H7 (cell line): ENCODE data around the gene RUFY4. TPM values are rescaled to one million over a fixed set of nuclear protein-coding genes. Genes with fewer than 3 reads are reported as not detected.
"Not testable (repeated sequence)": the region's sequence is repeated elsewhere in the genome, so short reads cannot be mapped to it uniquely, and the experiment has no call there.

Source experiments
- DNase-seq: peaks from one replicate; pipeline ENCODE4 v3.0.0; 2012
- H3K27me3 ChIP-seq: 2 replicates; pipeline ENCODE4 v1.6.0; 2011; ENCODE audit warnings: mild to moderate bottlenecking, low read length; ENCODE audit not compliant: control insufficient read depth, insufficient read depth
- H3K36me3 ChIP-seq: replicated peaks from 2 replicates; pipeline ENCODE4 v1.5.1; 2011; ENCODE audit warnings: low read length; ENCODE audit not compliant: control insufficient read depth, insufficient read depth
- H3K4me3 ChIP-seq: 2 replicates; pipeline ENCODE4 v1.5.1; 2011; ENCODE audit warnings: low read depth, mild to moderate bottlenecking, control low read depth, low read length, moderate library complexity; ENCODE audit not compliant: insufficient read depth
- total RNA-seq: library from RNA; depleted of rRNA; stranded (reverse); fragments of >200 nt; shearing (Covaris generic); gene quantifications from 2 replicates; pipeline ENCODE4 v1.2.3, GENCODE V29; 2014

RUFY4 gene
- total RNA-seq, 1 experiment from 2014 or later, result not detected

- DNase-seq, result no peak
- H3K4me3 ChIP-seq, result no peak overlapping the region
- H3K27me3 ChIP-seq, result peaks cover 25% of the 10 kb centered on the region
- no peaks in the 10 kb centered on the region for H3K36me3 ChIP-seq
These were observed 33.5 kb upstream of the RUFY4 start for GRCh38 chr2:218035463-218036100.

- DNase-seq, result no peak
- Histone ChIP-seq H3K27me3 (peaks cover 25% of the 10 kb centered on the region), H3K4me3 (no peak overlapping the region)
These were observed 32.7 kb upstream of the RUFY4 start for GRCh38 chr2:218036371-218036770.

GRCh38 chr2:218039171-218039570 lies 29.9 kb upstream of the RUFY4 start:
- H3K36me3 ChIP-seq, result no peaks in the 10 kb centered on the region
- H3K4me3 ChIP-seq, result no peak overlapping the region
- no peak for DNase-seq
- H3K27me3 ChIP-seq, result peaks cover 5% of the 10 kb centered on the region

More at GRCh38 chr2:218036371-218036770, 32.7 kb upstream of the RUFY4 start:
- H3K36me3 ChIP-seq, result no peaks in the 10 kb centered on the region

GRCh38 chr2:218040883-218041282 lies 28.2 kb upstream of the RUFY4 start:
- H3K27me3 ChIP-seq, result no peaks in the 10 kb centered on the region; the same call in 1 of the 2 replicates
- no peak overlapping the region for H3K4me3 ChIP-seq
- no peak for DNase-seq
- no peaks in the 10 kb centered on the region for H3K36me3 ChIP-seq

GRCh38 chr2:218041302-218042168 lies 27.5 kb upstream of the RUFY4 start:
- no peaks in the 10 kb centered on the region for H3K36me3 ChIP-seq
- no peak for DNase-seq
- H3K27me3 ChIP-seq, result no peaks in the 10 kb centered on the region
- no peak overlapping the region for H3K4me3 ChIP-seq

- H3K36me3 ChIP-seq, result no peaks in the 10 kb centered on the region
- no peak for DNase-seq
- H3K27me3 ChIP-seq, result no peaks in the 10 kb centered on the region
- H3K4me3 ChIP-seq, result no peak overlapping the region
These were observed 26.0 kb upstream of the RUFY4 start for GRCh38 chr2:218043100-218043499.

GRCh38 chr2:218043701-218044109 lies 25.3 kb upstream of the RUFY4 start:
- H3K4me3 ChIP-seq, result no peak overlapping the region
- H3K27me3 ChIP-seq, result no peaks in the 10 kb centered on the region
- no peak for DNase-seq
- no peaks in the 10 kb centered on the region for H3K36me3 ChIP-seq

GRCh38 chr2:218044599-218044998 lies 24.5 kb upstream of the RUFY4 start:
- H3K4me3 ChIP-seq, DNase-seq, H3K27me3 ChIP-seq: not testable (repeated sequence)

GRCh38 chr2:218046238-218046637 lies 22.8 kb upstream of the RUFY4 start:
- H3K4me3 ChIP-seq, result no peak overlapping the region

More at GRCh38 chr2:218044599-218044998, 24.5 kb upstream of the RUFY4 start:
- not testable (repeated sequence) for H3K36me3 ChIP-seq

GRCh38 chr2:218047536-218048225 lies 21.4 kb upstream of the RUFY4 start:
- Histone ChIP-seq H3K36me3 (no peaks in the 10 kb centered on the region), H3K27me3 (no peaks in the 10 kb centered on the region), H3K4me3 (no peak overlapping the region)
- DNase-seq, result no peak

More at GRCh38 chr2:218046238-218046637, 22.8 kb upstream of the RUFY4 start:
- H3K27me3 ChIP-seq, result no peaks in the 10 kb centered on the region
- no peaks in the 10 kb centered on the region for H3K36me3 ChIP-seq
- no peak for DNase-seq

- DNase-seq, result no peak
- Histone ChIP-seq H3K27me3 (no peaks in the 10 kb centered on the region), H3K36me3 (no peaks in the 10 kb centered on the region), H3K4me3 (no peak overlapping the region)
These were observed 17.1 kb upstream of the RUFY4 start for GRCh38 chr2:218051903-218052302.

GRCh38 chr2:218059289-218059688 lies 9.8 kb upstream of the RUFY4 start:
- peaks cover 2% of the 10 kb centered on the region; the same call in 1 of the 2 replicates for H3K27me3 ChIP-seq
- H3K4me3 ChIP-seq, result no peak overlapping the region
- no peaks in the 10 kb centered on the region for H3K36me3 ChIP-seq

GRCh38 chr2:218060118-218060517 lies 8.9 kb upstream of the RUFY4 start:
- DNase-seq, result no peak
- H3K4me3 ChIP-seq, result no peak overlapping the region
- H3K27me3 ChIP-seq, result peaks cover 2% of the 10 kb centered on the region; the same call in 1 of the 2 replicates
- H3K36me3 ChIP-seq, result no peaks in the 10 kb centered on the region

More at GRCh38 chr2:218059289-218059688, 9.8 kb upstream of the RUFY4 start:
- no peak for DNase-seq

GRCh38 chr2:218060950-218061660 lies 7.9 kb upstream of the RUFY4 start:
- Histone ChIP-seq H3K27me3 (peaks cover 2% of the 10 kb centered on the region; the same call in 1 of the 2 replicates), H3K36me3 (no peaks in the 10 kb centered on the region), H3K4me3 (no peak overlapping the region)
- no peak for DNase-seq
